Stimulated activated CD4-positive, alpha-beta T cell treated with anti-CD3 and anti-CD28 coated beads, Interleukin-2, amount 100 ng/mL, for 4 hours (primary cell): ENCODE data around the gene RPS6KA3.
A peak's percentile ranks its signal among the peaks of the same experiment; 100 is the strongest.
"Not testable (repeated sequence)": the region's sequence is repeated elsewhere in the genome, so short reads cannot be mapped to it uniquely, and the experiment has no call there.

Experiments used
- DNase-seq: peaks from one replicate; pipeline ENCODE4 v3.0.0-alpha.2; 2020; ENCODE audit warnings: low read depth

Gene RPS6KA3

GRCh38 chrX:20265221-20265725, 1.4 kb downstream of the RPS6KA3 start:
- DNase-seq, result peak; percentile 70

- no peak for DNase-seq
Measured at GRCh38 chrX:20263474-20263873, 3.2 kb downstream of the RPS6KA3 start.

GRCh38 chrX:20260885-20261284, 5.8 kb downstream of the RPS6KA3 start:
- no peak for DNase-seq

GRCh38 chrX:20254712-20255299, 11.9 kb downstream of the RPS6KA3 start:
- DNase-seq, result no peak

GRCh38 chrX:20253232-20253543, 13.5 kb downstream of the RPS6KA3 start:
- DNase-seq, result no peak

GRCh38 chrX:20252381-20253231, 14.1 kb downstream of the RPS6KA3 start:
- peak; percentile 33 for DNase-seq

- DNase-seq, result no peak
Measured at GRCh38 chrX:20251691-20252090, 15.0 kb downstream of the RPS6KA3 start.

GRCh38 chrX:20250146-20250545, 16.6 kb downstream of the RPS6KA3 start:
- DNase-seq, result not testable (repeated sequence)

- no peak for DNase-seq
Measured at GRCh38 chrX:20248592-20249192, 18.0 kb downstream of the RPS6KA3 start.

- DNase-seq, result no peak
Measured at GRCh38 chrX:20244931-20245330, 21.8 kb downstream of the RPS6KA3 start.

- DNase-seq, result no peak
Measured at GRCh38 chrX:20240201-20240600, 26.5 kb downstream of the RPS6KA3 start.

- DNase-seq, result no peak
Measured at GRCh38 chrX:20237864-20238263, 28.8 kb downstream of the RPS6KA3 start.

GRCh38 chrX:20235755-20236154, 31.0 kb downstream of the RPS6KA3 start:
- no peak for DNase-seq

- DNase-seq, result no peak
Measured at GRCh38 chrX:20233336-20233735, 33.4 kb downstream of the RPS6KA3 start.

- DNase-seq, result no peak
Measured at GRCh38 chrX:20231598-20231997, 35.1 kb downstream of the RPS6KA3 start.

- no peak for DNase-seq
Measured at GRCh38 chrX:20230406-20230805, 36.3 kb downstream of the RPS6KA3 start.

- DNase-seq, result no peak
Measured at GRCh38 chrX:20229155-20229554, 37.6 kb downstream of the RPS6KA3 start.

GRCh38 chrX:20228245-20228644, 38.5 kb downstream of the RPS6KA3 start:
- DNase-seq, result no peak

GRCh38 chrX:20227116-20227515, 39.6 kb downstream of the RPS6KA3 start:
- no peak for DNase-seq

- no peak for DNase-seq
Measured at GRCh38 chrX:20225488-20225833, 41.2 kb downstream of the RPS6KA3 start.

- DNase-seq, result no peak
Measured at GRCh38 chrX:20224814-20225487, 41.8 kb downstream of the RPS6KA3 start.

- DNase-seq, result no peak
Measured at GRCh38 chrX:20221902-20222301, 44.8 kb downstream of the RPS6KA3 start.
